ENCODE results near the gene NME4. TPM values are rescaled to one million over a fixed set of nuclear protein-coding genes. Genes with fewer than 3 reads are reported as not detected.

The NME4 gene
- total and polyA plus RNA-seq, 2 donors (not counting 1 experiment from before 2014, with no cell fraction given), result 48.7 to 61.9 TPM

GRCh38 chr16:391885-392335 is 5.1 kb upstream of the NME4 start:
- no peak overlapping the region for H3K4me3 Mint-ChIP-seq

More at GRCh38 chr16:391885-392335, 5.1 kb upstream of the NME4 start:
- ChIA-PET POLR2A (interaction anchor here (0.6 to 1.3 kb wide), 3 partner anchors 9 to 168 kb away, joined by 3 to 9 read pairs (median 5); partner anchors contain the start of gene DECR2), CTCF (interaction anchor here (0.6 to 2.6 kb wide), 7 partner anchors 9 to 185 kb away, joined by 3 to 19 read pairs (median 4); partner anchors contain the start of genes DECR2, LUC7L and NHLRC4)
- WGBS (ENCODE audit: insufficient coverage), result 74% methylated on average over 7 of the region's 7 CpGs
- Histone ChIP-seq H3K4me2 (replicated peaks; ENCODE audit: low read depth, low read length, poor library complexity, severe bottlenecking) (no peak overlapping the region), H3K27ac (ENCODE audit: low read length in 2 of 2) (no peak overlapping the region), H3K4me3 (ENCODE audit: control extremely low read depth in 1 of 5, extremely low read depth in 1 of 5, insufficient read depth in 1 of 5, low read depth in 2 of 5, low read length in 4 of 5) (no peak overlapping the region), H2AFZ (ENCODE audit: insufficient read depth, low read depth, low read length, poor library complexity, severe bottlenecking) (no peak overlapping the region), H4K20me1 (ENCODE audit: control insufficient read depth, insufficient read depth, low read length, poor library complexity, severe bottlenecking) (no peaks in the 10 kb centered on the region), H3K27me3 (replicated peaks in 1 of 4; ENCODE audit: control extremely low read depth in 1 of 4, control insufficient read depth in 3 of 4, insufficient read depth in 4 of 4, low read length in 3 of 4) (no peaks in the 10 kb centered on the region), H3K79me2 (ENCODE audit: control insufficient read depth, insufficient read depth, low read length) (no peaks in the 10 kb centered on the region), H3K9me3 (ENCODE audit: control extremely low read depth in 1 of 3, control insufficient read depth in 2 of 3, insufficient read depth in 1 of 3, low read length in 2 of 3) (peaks cover 0 to 11% (median 0%) of the 10 kb centered on the region in 3 donors), H3K4me1 (ENCODE audit: control insufficient read depth in 2 of 2, insufficient read depth in 2 of 2, low read length in 2 of 2) (peaks cover 13 to 23% of the 10 kb centered on the region in 2 donors), H3K9ac (ENCODE audit: low read length) (no peak overlapping the region), H3K36me3 (replicated peaks in 1 of 2; ENCODE audit: control extremely low read depth in 1 of 2, control insufficient read depth in 1 of 2, extremely low read depth in 1 of 2, insufficient read depth in 2 of 2, low read length in 1 of 2) (no peaks in the 10 kb centered on the region)
- DNase-seq, result peak; percentile 79
- peak; percentile 83 for ATAC-seq (ENCODE audit: low read depth)
- H3K4me1 Mint-ChIP-seq, result peaks cover 16% of the 10 kb centered on the region
- H3K27me3 Mint-ChIP-seq, result no peaks in the 10 kb centered on the region
- TF ChIP-seq EZH2 (IDR thresholded peaks at IDR 0.05; ENCODE audit: borderline replicate concordance, insufficient read depth, low read depth, low read length, poor library complexity, severe bottlenecking) (no peak), CTCF (IDR thresholded peaks at IDR 0.05) (peak; percentile 82)
- intact Hi-C loops (cut with micrococcal nuclease), result loop anchor here (5.0 kb wide), 2 partner anchors 95 to 275 kb away; partner anchors contain the start of gene RHOT2
- no peaks in the 10 kb centered on the region for H3K9me3 Mint-ChIP-seq (ENCODE audit: insufficient read depth)
- peak overlapping the region; percentile 38 for H3K27ac Mint-ChIP-seq
